SK-N-SH (cell line): ENCODE results near the gene FAM20C.

ENCODE experiments used
- JUND ChIP-seq: IDR thresholded peaks from 2 replicates; pipeline ENCODE4 v1.4.0; 2012
- SIN3A ChIP-seq: IDR thresholded peaks from 2 replicates; pipeline ENCODE4 v1.6.1; 2012; ENCODE audit warnings: low read depth, mild to moderate bottlenecking, low read length, moderate library complexity, borderline replicate concordance
- TF ChIP-seq, protein P1 (sequence below): fragments of 200-600 bp; sonication (generic); IDR thresholded peaks from 2 replicates; pipeline ENCODE4 v1.6.1; 2017; ENCODE audit warnings: antibody characterized with exemption, mild to moderate bottlenecking, moderate library complexity

DNA sequence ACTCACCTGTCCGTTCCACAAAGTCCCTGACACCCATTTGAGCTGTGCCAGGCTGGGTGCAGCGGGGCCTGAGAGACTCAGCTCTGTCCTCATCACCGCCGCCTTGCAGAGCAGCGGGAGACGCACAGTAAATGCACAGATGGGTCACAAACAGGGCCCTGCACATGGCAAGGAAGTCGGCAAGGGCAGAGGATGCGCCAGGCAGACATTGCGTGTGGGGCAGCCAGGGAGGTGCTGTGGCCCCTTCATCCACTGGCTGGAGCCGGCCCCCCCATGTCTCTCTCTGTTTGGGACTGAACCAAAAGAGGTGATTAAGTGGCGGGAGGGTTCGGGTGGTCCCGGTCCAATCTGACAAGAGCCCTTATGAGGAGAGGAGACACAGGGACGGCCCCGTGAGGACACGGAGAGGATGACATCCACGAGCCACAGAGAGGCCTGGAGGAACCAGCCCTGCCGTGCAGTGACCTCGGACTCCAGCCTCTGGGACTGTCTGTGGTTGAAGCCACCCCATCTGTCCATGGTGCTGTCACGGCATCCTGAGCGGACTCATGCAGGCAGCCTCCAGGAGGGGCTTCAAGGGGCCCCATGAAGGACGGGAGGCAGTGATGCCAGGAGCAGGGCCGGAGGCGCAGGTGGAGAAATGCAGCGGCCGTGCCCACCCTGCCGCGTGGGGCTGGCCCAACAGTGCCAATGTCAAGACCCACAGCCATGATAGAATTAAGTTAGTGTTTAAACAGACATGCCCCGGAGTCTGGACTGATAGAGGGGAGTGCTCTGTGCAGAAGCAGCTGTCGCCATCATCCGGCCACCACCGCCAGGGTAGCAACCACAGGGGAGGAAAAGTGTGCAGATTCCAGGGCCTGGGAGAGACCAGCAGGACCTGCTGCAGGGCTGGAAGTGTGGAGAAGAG, 69.2 kb downstream of the FAM20C start:
- TF ChIP-seq, protein P1, sequence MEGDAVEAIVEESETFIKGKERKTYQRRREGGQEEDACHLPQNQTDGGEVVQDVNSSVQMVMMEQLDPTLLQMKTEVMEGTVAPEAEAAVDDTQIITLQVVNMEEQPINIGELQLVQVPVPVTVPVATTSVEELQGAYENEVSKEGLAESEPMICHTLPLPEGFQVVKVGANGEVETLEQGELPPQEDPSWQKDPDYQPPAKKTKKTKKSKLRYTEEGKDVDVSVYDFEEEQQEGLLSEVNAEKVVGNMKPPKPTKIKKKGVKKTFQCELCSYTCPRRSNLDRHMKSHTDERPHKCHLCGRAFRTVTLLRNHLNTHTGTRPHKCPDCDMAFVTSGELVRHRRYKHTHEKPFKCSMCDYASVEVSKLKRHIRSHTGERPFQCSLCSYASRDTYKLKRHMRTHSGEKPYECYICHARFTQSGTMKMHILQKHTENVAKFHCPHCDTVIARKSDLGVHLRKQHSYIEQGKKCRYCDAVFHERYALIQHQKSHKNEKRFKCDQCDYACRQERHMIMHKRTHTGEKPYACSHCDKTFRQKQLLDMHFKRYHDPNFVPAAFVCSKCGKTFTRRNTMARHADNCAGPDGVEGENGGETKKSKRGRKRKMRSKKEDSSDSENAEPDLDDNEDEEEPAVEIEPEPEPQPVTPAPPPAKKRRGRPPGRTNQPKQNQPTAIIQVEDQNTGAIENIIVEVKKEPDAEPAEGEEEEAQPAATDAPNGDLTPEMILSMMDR: no peak
- TF ChIP-seq JUND (no peak), SIN3A (no peak)
